ENCODE measurements around the gene WIPI1. TPM values are rescaled to one million over a fixed set of nuclear protein-coding genes. Genes with fewer than 3 reads are reported as not detected.

WIPI1 gene
- total and polyA plus RNA-seq, 9 of the 15 experiments (the other 6 are each of a cell fraction or from before 2014, with no cell fraction given) = 3.7 to 23.5 (median 11.8) TPM

DNA sequence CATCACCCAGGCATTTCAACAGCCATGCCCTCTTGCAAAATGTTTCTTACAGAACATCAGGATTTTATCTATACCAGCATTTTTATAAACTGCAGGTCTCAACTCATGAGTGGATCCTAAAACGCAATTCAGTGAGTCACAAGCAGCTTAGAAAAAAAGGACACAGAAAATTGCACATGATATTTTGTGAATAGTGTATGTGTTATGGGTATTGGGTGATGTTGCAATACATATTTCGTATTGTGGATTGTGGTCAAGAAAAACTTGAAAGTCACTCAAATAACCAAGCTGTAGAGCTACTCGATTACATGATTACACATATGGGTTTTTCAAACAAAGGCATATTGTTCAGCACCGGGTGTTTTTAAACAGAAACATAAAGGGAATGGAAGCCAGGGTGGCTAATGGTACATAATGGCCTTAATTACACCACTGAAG, 1.4 kb downstream of the WIPI1 start:
- Histone ChIP-seq H3K4me2 (ENCODE audit: insufficient read depth, low read length) (peak overlapping the region; percentile 81), H4K20me1 (replicated peaks; ENCODE audit: control insufficient read depth, insufficient read depth, low read length) (no peaks in the 10 kb centered on the region), H3K9ac (ENCODE audit: insufficient read depth in 1 of 2, low read depth in 2 of 2, low read length in 2 of 2) (no peak overlapping the region), H3K36me3 (ENCODE audit: control insufficient read depth, insufficient read depth, low read length) (no peaks in the 10 kb centered on the region), H3K27me3 (ENCODE audit: control insufficient read depth in 2 of 2, insufficient read depth in 2 of 2, low read length in 2 of 2) (no peaks in the 10 kb centered on the region), H3K4me3 (no peak overlapping the region), H3K27ac (ENCODE audit: extremely low read depth, low read depth, low read length) (no peak overlapping the region), H3K4me1 (replicated peaks in 1 of 2; ENCODE audit: control insufficient read depth in 2 of 2, insufficient read depth in 2 of 2, low read length in 2 of 2) (peaks cover 13 to 26% of the 10 kb centered on the region in 2 experiments), H3K9me3 (replicated peaks; ENCODE audit: control insufficient read depth, insufficient read depth, low read depth, low read length) (no peaks in the 10 kb centered on the region), H3K9me1 (ENCODE audit: control insufficient read depth, insufficient read depth, low read length) (no peaks in the 10 kb centered on the region), H2AFZ (ENCODE audit: low read depth, low read length) (no peak overlapping the region), H3K79me2 (ENCODE audit: control insufficient read depth, insufficient read depth, low read length) (no peaks in the 10 kb centered on the region)
- no TSS peak for BruUV-seq (replicated peaks)
- TF ChIP-seq, protein P1, sequence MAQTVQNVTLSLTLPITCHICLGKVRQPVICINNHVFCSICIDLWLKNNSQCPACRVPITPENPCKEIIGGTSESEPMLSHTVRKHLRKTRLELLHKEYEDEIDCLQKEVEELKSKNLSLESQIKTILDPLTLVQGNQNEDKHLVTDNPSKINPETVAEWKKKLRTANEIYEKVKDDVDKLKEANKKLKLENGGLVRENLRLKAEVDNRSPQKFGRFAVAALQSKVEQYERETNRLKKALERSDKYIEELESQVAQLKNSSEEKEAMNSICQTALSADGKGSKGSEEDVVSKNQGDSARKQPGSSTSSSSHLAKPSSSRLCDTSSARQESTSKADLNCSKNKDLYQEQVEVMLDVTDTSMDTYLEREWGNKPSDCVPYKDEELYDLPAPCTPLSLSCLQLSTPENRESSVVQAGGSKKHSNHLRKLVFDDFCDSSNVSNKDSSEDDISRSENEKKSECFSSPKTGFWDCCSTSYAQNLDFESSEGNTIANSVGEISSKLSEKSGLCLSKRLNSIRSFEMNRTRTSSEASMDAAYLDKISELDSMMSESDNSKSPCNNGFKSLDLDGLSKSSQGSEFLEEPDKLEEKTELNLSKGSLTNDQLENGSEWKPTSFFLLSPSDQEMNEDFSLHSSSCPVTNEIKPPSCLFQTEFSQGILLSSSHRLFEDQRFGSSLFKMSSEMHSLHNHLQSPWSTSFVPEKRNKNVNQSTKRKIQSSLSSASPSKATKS (CRISPR knock-in tag; IDR thresholded peaks at IDR 0.05) = no peak
- TF ChIP-seq CEBPB (tag; IDR thresholded peaks at IDR 0.05) (peak; percentile 95), SMARCC2 (IDR thresholded peaks at IDR 0.05; ENCODE audit: low read depth) (no peak), FOS (IDR thresholded peaks at IDR 0.05; ENCODE audit: extremely low read depth, insufficient read length) (no peak), CBX2 (IDR thresholded peaks at IDR 0.05; ENCODE audit: insufficient read depth, low read length, poor library complexity, severe bottlenecking) (no peak), ZNF124 (CRISPR knock-in tag; IDR thresholded peaks at IDR 0.05) (no peak), CEBPG (CRISPR knock-in tag; IDR thresholded peaks at IDR 0.05) (peak; percentile 36; the same call in 1 of the 2 replicates), CEBPG (tag; conservative IDR thresholded peaks at IDR 0.05 in 1 of 2, IDR thresholded peaks at IDR 0.05 in 1 of 2) (peak; percentile 82 to 84), ZNF121 (CRISPR knock-in tag; conservative IDR thresholded peaks at IDR 0.05) (no peak), ZNF232 (CRISPR knock-in tag; IDR thresholded peaks at IDR 0.05) (no peak), ARID2 (IDR thresholded peaks at IDR 0.05) (no peak), TBP (optimal IDR thresholded peaks at IDR 0.05; ENCODE audit: low read depth, low read length) (no peak)
- TF ChIP-seq, protein P2, sequence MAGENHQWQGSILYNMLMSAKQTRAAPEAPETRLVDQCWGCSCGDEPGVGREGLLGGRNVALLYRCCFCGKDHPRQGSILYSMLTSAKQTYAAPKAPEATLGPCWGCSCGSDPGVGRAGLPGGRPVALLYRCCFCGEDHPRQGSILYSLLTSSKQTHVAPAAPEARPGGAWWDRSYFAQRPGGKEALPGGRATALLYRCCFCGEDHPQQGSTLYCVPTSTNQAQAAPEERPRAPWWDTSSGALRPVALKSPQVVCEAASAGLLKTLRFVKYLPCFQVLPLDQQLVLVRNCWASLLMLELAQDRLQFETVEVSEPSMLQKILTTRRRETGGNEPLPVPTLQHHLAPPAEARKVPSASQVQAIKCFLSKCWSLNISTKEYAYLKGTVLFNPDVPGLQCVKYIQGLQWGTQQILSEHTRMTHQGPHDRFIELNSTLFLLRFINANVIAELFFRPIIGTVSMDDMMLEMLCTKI (IDR thresholded peaks at IDR 0.05; ENCODE audit: partially characterized antibody) = no peak
- TF ChIP-seq, protein P3, sequence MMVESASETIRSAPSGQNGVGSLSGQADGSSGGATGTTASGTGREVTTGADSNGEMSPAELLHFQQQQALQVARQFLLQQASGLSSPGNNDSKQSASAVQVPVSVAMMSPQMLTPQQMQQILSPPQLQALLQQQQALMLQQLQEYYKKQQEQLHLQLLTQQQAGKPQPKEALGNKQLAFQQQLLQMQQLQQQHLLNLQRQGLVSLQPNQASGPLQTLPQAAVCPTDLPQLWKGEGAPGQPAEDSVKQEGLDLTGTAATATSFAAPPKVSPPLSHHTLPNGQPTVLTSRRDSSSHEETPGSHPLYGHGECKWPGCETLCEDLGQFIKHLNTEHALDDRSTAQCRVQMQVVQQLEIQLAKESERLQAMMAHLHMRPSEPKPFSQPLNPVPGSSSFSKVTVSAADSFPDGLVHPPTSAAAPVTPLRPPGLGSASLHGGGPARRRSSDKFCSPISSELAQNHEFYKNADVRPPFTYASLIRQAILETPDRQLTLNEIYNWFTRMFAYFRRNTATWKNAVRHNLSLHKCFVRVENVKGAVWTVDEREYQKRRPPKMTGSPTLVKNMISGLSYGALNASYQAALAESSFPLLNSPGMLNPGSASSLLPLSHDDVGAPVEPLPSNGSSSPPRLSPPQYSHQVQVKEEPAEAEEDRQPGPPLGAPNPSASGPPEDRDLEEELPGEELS (CRISPR knock-in tag; IDR thresholded peaks at IDR 0.05; ENCODE audit: borderline replicate concordance) = no peak
- TF ChIP-seq, protein P4, sequence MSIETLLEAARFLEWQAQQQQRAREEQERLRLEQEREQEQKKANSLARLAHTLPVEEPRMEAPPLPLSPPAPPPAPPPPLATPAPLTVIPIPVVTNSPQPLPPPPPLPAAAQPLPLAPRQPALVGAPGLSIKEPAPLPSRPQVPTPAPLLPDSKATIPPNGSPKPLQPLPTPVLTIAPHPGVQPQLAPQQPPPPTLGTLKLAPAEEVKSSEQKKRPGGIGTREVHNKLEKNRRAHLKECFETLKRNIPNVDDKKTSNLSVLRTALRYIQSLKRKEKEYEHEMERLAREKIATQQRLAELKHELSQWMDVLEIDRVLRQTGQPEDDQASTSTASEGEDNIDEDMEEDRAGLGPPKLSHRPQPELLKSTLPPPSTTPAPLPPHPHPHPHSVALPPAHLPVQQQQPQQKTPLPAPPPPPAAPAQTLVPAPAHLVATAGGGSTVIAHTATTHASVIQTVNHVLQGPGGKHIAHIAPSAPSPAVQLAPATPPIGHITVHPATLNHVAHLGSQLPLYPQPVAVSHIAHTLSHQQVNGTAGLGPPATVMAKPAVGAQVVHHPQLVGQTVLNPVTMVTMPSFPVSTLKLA (conservative IDR thresholded peaks at IDR 0.05) = no peak
- in situ Hi-C loops (cut with MboI) = loop anchor here (25.0 kb wide), 1 partner anchor 494 kb away; no protein-coding TSS in a partner anchor
- FAIRE-seq (no peak), DNase-seq (ENCODE audit: extremely low read depth in 1 of 4, low spot score in 3 of 4) (no peak), ATAC-seq (no peak)
- ChIA-PET POLR2A (interaction anchor here (0.6 to 3.0 kb wide), 4 partner anchors 9 to 422 kb away, joined by 3 to 12 read pairs (median 4); no protein-coding TSS in a partner anchor), CTCF (ENCODE audit: low intra/inter-chr PET ratio) (no interaction called here)
- 47% methylated on average over 4 of the region's 4 CpGs for WGBS (ENCODE audit: insufficient coverage, low coverage, missing lambda C conversion rate)
- intact Hi-C loops (cut with micrococcal nuclease) = loop anchor here (2.0 kb wide), 1 partner anchor 19 kb away; no protein-coding TSS in a partner anchor

Data from K562 (cell line).